Measurements from ENCODE around the gene IL4R. TPM values are rescaled to one million over a fixed set of nuclear protein-coding genes. Genes with fewer than 3 reads are reported as not detected.
A peak's percentile ranks its signal among the peaks of the same experiment; 100 is the strongest.

IL4R gene
- total RNA-seq, 1 donor from 2014 or later: 7.8 TPM

- H3K27ac ChIP-seq (ENCODE audit: low read depth, low read length): peak overlapping the region; percentile 34
- peaks cover 2 to 7% (median 3%) of the 10 kb centered on the region in 3 donors for H3K27me3 ChIP-seq (ENCODE audit: control insufficient read depth in 3 of 3, insufficient read depth in 3 of 3, low read length in 3 of 3)
- H3K9ac ChIP-seq (ENCODE audit: low read depth in 1 of 3, low read length in 3 of 3): no peak overlapping the region
- H3K36me3 ChIP-seq (ENCODE audit: control insufficient read depth in 3 of 3, insufficient read depth in 3 of 3, low read length in 3 of 3): no peaks in the 10 kb centered on the region
- no peak overlapping the region for H3K4me3 ChIP-seq (ENCODE audit: low read length in 3 of 3)
- peaks cover 13 to 35% (median 16%) of the 10 kb centered on the region in 3 donors for H3K4me1 ChIP-seq (ENCODE audit: control insufficient read depth in 3 of 3, insufficient read depth in 3 of 3, low read length in 3 of 3)
- H3K9me3 ChIP-seq (ENCODE audit: control insufficient read depth in 3 of 3, low read length in 3 of 3): no peaks in the 10 kb centered on the region
Measured at GRCh38 chr16:27319257-27319965, 5.6 kb downstream of the IL4R start.

GRCh38 chr16:27320261-27321012 lies 6.7 kb downstream of the IL4R start:
- no peak overlapping the region for H3K27ac ChIP-seq (ENCODE audit: low read depth, low read length)
- no peaks in the 10 kb centered on the region for H3K36me3 ChIP-seq (ENCODE audit: control insufficient read depth in 3 of 3, insufficient read depth in 3 of 3, low read length in 3 of 3)
- no peak overlapping the region for H3K4me3 ChIP-seq (ENCODE audit: low read length in 3 of 3)
- H3K4me1 ChIP-seq (ENCODE audit: control insufficient read depth in 3 of 3, insufficient read depth in 3 of 3, low read length in 3 of 3): peaks cover 6 to 33% (median 13%) of the 10 kb centered on the region in 3 donors
- H3K27me3 ChIP-seq (ENCODE audit: control insufficient read depth in 3 of 3, insufficient read depth in 3 of 3, low read length in 3 of 3): peaks cover 1 to 2% (median 2%) of the 10 kb centered on the region in 3 donors
- no peak overlapping the region for H3K9ac ChIP-seq (ENCODE audit: low read depth in 1 of 3, low read length in 3 of 3)
- H3K9me3 ChIP-seq (ENCODE audit: control insufficient read depth in 3 of 3, low read length in 3 of 3): no peaks in the 10 kb centered on the region

DNA sequence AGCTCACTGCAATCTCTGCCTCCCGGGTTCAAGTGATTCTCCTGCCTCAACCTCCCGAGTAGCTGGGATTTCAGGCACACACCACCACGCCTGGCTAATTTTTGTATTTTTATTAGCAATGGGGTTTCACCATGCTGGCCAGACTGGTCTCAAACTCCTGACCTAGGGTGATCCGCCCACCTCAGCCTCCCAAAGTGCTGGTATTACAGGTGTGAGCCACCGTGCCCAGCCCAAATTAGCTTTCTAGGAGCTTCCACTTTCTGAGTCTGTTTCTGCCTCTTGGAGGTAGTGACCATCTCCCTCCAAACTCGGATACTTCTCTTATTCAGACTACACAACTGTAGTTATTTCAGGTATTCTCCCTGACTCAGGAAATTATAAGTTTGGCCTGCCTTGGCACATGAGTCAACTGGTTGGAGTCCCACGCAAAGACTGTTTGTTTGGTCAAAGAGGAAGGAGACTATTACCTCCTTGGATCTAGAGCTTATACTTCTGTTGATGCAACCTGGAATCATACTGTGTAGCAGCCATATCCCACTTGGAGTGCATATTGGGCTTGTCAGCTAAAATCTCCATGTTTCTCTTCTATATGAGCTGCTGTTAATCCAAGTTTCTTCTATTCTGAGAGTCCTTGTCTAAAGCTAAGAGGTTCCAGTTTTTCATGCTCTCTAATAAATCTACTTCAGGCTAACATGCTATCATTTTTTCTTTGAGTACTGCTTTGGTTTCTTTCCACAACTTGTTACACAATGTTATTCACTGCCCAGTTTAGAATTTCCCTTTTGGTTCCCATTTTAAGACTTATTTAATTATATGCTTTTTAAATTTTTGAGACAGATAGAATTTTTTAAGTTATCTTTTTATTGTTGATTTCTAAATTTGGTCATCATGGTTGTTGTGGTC lies 7.5 kb downstream of the IL4R start:
- Histone ChIP-seq H3K4me1 (ENCODE audit: control insufficient read depth in 3 of 3, insufficient read depth in 3 of 3, low read length in 3 of 3) (peaks cover 3 to 32% (median 9%) of the 10 kb centered on the region in 3 donors), H3K9me3 (ENCODE audit: control insufficient read depth in 3 of 3, low read length in 3 of 3) (no peaks in the 10 kb centered on the region), H3K27me3 (ENCODE audit: control insufficient read depth in 3 of 3, insufficient read depth in 3 of 3, low read length in 3 of 3) (peaks cover 0 to 2% (median 0%) of the 10 kb centered on the region in 3 donors), H3K36me3 (ENCODE audit: control insufficient read depth in 3 of 3, insufficient read depth in 3 of 3, low read length in 3 of 3) (no peaks in the 10 kb centered on the region), H3K9ac (ENCODE audit: low read depth in 1 of 3, low read length in 3 of 3) (no peak overlapping the region), H3K27ac (ENCODE audit: low read depth, low read length) (peak overlapping the region; percentile 36), H3K4me3 (ENCODE audit: low read length in 3 of 3) (no peak overlapping the region)

DNA sequence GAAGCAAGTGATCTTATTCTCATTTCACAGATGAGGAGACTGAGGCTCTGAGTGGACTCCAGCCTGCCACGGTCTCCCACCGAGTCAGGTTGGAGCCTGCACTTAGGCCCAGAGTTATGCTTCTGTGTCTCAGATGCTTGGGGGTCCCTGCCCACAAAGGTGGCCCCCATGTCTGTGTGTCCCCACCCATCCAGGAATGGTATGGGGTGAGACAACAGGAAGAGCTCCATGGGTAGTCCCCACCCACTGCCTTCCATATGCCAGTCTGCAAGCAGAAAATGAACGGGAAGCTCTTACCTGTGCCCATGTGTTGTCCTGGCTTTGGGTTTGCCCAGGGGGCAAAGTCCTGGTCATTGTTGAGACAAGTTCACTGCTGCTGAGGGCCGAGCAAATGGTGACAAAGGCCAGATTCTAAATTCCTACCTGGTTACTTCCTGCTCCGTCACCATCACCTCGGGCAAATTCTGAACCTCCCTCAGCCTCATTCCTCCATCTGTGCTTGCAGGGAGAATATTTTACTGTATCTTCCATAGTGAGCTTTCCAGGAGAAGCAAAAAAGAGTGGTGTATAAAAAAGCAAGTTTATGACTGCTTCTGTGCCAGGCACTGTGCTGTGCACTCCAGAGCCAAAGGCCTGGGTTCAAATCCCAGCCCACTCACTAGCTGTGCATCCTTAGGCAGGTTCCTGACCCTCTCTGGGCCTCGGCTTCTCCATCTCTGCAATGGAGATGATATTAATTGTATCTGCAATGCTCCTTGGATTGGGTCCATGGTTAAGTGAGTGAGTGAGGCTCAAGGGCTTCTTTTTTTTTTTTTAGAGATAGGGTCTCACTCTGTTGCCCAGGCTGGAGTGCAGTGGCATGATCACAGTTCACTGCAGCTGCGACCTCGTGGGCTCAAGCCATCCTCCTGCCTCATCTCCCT lies 9.3 kb downstream of the IL4R start:
- Histone ChIP-seq H3K4me1 (ENCODE audit: control insufficient read depth in 3 of 3, insufficient read depth in 3 of 3, low read length in 3 of 3) (peaks cover 9 to 32% (median 16%) of the 10 kb centered on the region in 3 donors), H3K4me3 (ENCODE audit: low read length in 3 of 3) (no peak overlapping the region), H3K9ac (ENCODE audit: low read depth in 1 of 3, low read length in 3 of 3) (no peak overlapping the region), H3K27ac (ENCODE audit: low read depth, low read length) (no peak overlapping the region), H3K27me3 (ENCODE audit: control insufficient read depth in 3 of 3, insufficient read depth in 3 of 3, low read length in 3 of 3) (peaks cover 0 to 2% (median 0%) of the 10 kb centered on the region in 3 donors), H3K9me3 (ENCODE audit: control insufficient read depth in 3 of 3, low read length in 3 of 3) (no peaks in the 10 kb centered on the region), H3K36me3 (ENCODE audit: control insufficient read depth in 3 of 3, insufficient read depth in 3 of 3, low read length in 3 of 3) (no peaks in the 10 kb centered on the region)

- H3K4me1 ChIP-seq (ENCODE audit: control insufficient read depth in 3 of 3, insufficient read depth in 3 of 3, low read length in 3 of 3): peaks cover 7 to 25% (median 16%) of the 10 kb centered on the region in 3 donors
- no peak overlapping the region for H3K27ac ChIP-seq (ENCODE audit: low read depth, low read length)
Measured at GRCh38 chr16:27323781-27324561, 10.2 kb downstream of the IL4R start.

DNA sequence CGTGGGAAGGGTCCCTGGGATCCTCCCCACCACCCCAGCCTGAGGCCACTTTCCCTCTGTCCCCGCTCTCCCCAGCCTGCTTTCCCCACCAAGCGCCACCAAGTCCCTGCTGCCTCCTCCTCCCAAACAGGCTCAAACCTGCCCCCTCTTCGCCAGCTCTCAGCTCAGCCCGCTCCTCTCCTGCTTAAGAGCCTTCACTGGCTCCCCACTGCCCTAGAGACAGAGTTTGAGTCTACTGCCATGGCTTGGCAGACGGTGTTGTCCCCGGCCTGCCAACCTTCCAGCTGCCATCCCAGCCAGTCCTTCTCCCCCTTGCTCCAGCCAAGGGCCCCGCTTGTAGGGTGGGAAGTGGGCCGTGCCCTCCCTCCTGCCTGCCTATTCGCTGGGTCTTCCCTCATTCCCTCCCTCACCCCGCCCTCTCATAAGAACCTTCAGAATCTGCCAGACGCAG lies 11.1 kb downstream of the IL4R start:
- Histone ChIP-seq H3K27me3 (ENCODE audit: control insufficient read depth in 3 of 3, insufficient read depth in 3 of 3, low read length in 3 of 3) (no peaks in the 10 kb centered on the region), H3K4me3 (ENCODE audit: low read length in 3 of 3) (no peak overlapping the region), H3K9ac (ENCODE audit: low read depth in 1 of 3, low read length in 3 of 3) (no peak overlapping the region), H3K4me1 (ENCODE audit: control insufficient read depth in 3 of 3, insufficient read depth in 3 of 3, low read length in 3 of 3) (peaks cover 7 to 25% (median 20%) of the 10 kb centered on the region in 3 donors), H3K36me3 (ENCODE audit: control insufficient read depth in 3 of 3, insufficient read depth in 3 of 3, low read length in 3 of 3) (no peaks in the 10 kb centered on the region), H3K9me3 (ENCODE audit: control insufficient read depth in 3 of 3, low read length in 3 of 3) (no peaks in the 10 kb centered on the region), H3K27ac (ENCODE audit: low read depth, low read length) (peak overlapping the region; percentile 85)

More at GRCh38 chr16:27323781-27324561, 10.2 kb downstream of the IL4R start:
- Histone ChIP-seq H3K4me3 (ENCODE audit: low read length in 3 of 3) (no peak overlapping the region), H3K9ac (ENCODE audit: low read depth in 1 of 3, low read length in 3 of 3) (no peak overlapping the region), H3K36me3 (ENCODE audit: control insufficient read depth in 3 of 3, insufficient read depth in 3 of 3, low read length in 3 of 3) (no peaks in the 10 kb centered on the region), H3K27me3 (ENCODE audit: control insufficient read depth in 3 of 3, insufficient read depth in 3 of 3, low read length in 3 of 3) (peaks cover 0 to under 1% (median 0%) of the 10 kb centered on the region in 3 donors), H3K9me3 (ENCODE audit: control insufficient read depth in 3 of 3, low read length in 3 of 3) (no peaks in the 10 kb centered on the region)

GRCh38 chr16:27325736-27326135 lies 12.0 kb downstream of the IL4R start:
- H3K4me3 ChIP-seq (ENCODE audit: low read length in 3 of 3): no peak overlapping the region
- H3K9me3 ChIP-seq (ENCODE audit: control insufficient read depth in 3 of 3, low read length in 3 of 3): no peaks in the 10 kb centered on the region
- no peak overlapping the region for H3K9ac ChIP-seq (ENCODE audit: low read depth in 1 of 3, low read length in 3 of 3)
- H3K27ac ChIP-seq (ENCODE audit: low read depth, low read length): peak overlapping the region; percentile 85
- no peaks in the 10 kb centered on the region for H3K36me3 ChIP-seq (ENCODE audit: control insufficient read depth in 3 of 3, insufficient read depth in 3 of 3, low read length in 3 of 3)
- H3K4me1 ChIP-seq (ENCODE audit: control insufficient read depth in 3 of 3, insufficient read depth in 3 of 3, low read length in 3 of 3): peaks cover 7 to 23% (median 22%) of the 10 kb centered on the region in 3 donors
- H3K27me3 ChIP-seq (ENCODE audit: control insufficient read depth in 3 of 3, insufficient read depth in 3 of 3, low read length in 3 of 3): no peaks in the 10 kb centered on the region

DNA sequence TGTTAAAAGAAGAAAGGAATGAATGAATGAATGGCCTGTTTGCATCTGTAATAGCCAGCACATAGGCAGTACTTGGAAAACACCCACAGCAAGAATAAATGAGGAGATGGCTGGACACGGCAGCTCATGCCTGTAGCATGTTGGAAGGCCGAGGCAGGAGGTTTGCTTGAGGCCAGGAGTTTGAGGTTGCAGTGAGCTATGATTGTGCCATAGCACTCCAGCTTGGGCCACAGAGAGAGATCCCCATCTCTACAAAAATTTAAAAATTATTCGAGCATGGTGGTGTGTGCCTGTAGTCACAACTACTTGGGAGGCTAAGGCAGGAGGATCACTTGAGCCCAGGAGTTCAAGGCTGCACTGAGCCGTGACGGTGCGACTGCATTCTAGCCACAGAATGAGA lies 12.5 kb downstream of the IL4R start:
- Histone ChIP-seq H3K4me3 (ENCODE audit: low read length in 3 of 3) (no peak overlapping the region), H3K27me3 (ENCODE audit: control insufficient read depth in 3 of 3, insufficient read depth in 3 of 3, low read length in 3 of 3) (no peaks in the 10 kb centered on the region), H3K9me3 (ENCODE audit: control insufficient read depth in 3 of 3, low read length in 3 of 3) (no peaks in the 10 kb centered on the region), H3K36me3 (ENCODE audit: control insufficient read depth in 3 of 3, insufficient read depth in 3 of 3, low read length in 3 of 3) (no peaks in the 10 kb centered on the region), H3K9ac (ENCODE audit: low read depth in 1 of 3, low read length in 3 of 3) (no peak overlapping the region), H3K4me1 (ENCODE audit: control insufficient read depth in 3 of 3, insufficient read depth in 3 of 3, low read length in 3 of 3) (peaks cover 11 to 27% (median 26%) of the 10 kb centered on the region in 3 donors), H3K27ac (ENCODE audit: low read depth, low read length) (peak overlapping the region; percentile 85)
